ENCODE results near the gene CD300LB. TPM values are rescaled to one million over a fixed set of nuclear protein-coding genes. Genes with fewer than 3 reads are reported as not detected.
"Not testable (repeated sequence)": the region's sequence is repeated elsewhere in the genome, so short reads cannot be mapped to it uniquely, and the experiment has no call there.

CD300LB gene
- total and polyA plus RNA-seq, 7 donors = 0.33 to 1.1 (median 0.51) TPM; not detected in 1

- Histone ChIP-seq H3K27ac (peak overlapping the region in 1 of 4 donors; percentile 62), H3K36me3 (no peaks in the 10 kb centered on the region), H3K4me1 (no peaks in the 10 kb centered on the region), H3K27me3 (no peaks in the 10 kb centered on the region), H3K9me3 (peaks cover 0 to 6% (median 0%) of the 10 kb centered on the region in 4 donors), H3K4me3 (no peak overlapping the region)
- 77 to 86% methylated on average over 10 of the region's 10 CpGs for WGBS, 2 donors
- intact Hi-C loops (cut with DNase I) = no loop called here
- no peak for TF ChIP-seq EP300 (IDR thresholded peaks at IDR 0.05)
- TF ChIP-seq CTCF (IDR thresholded peaks at IDR 0.05) = no peak
- no peak for TF ChIP-seq POLR2AphosphoS5 (IDR thresholded peaks at IDR 0.05)
- no peak for TF ChIP-seq POLR2A (IDR thresholded peaks at IDR 0.05)
- no peak for DNase-seq
These were observed 8.7 kb downstream of the CD300LB start for GRCh38 chr17:74522381-74523105.

- no peaks in the 10 kb centered on the region for H3K36me3 ChIP-seq
- H3K27me3 ChIP-seq = no peaks in the 10 kb centered on the region
- intact Hi-C loops (cut with DNase I) = no loop called here
- H3K27ac ChIP-seq = peak overlapping the region in 3 of 4 donors; percentile 55 to 70 (median 62)
- no peak overlapping the region for H3K4me3 ChIP-seq
- H3K4me1 ChIP-seq = no peaks in the 10 kb centered on the region
- 48 to 79% methylated on average over 9 of the region's 9 CpGs for WGBS, 2 donors
- peaks cover 0 to 6% (median 0%) of the 10 kb centered on the region in 4 donors for H3K9me3 ChIP-seq
- TF ChIP-seq POLR2AphosphoS5 (IDR thresholded peaks at IDR 0.05) (no peak), CTCF (IDR thresholded peaks at IDR 0.05) (no peak), POLR2A (IDR thresholded peaks at IDR 0.05) (no peak), EP300 (IDR thresholded peaks at IDR 0.05) (no peak)
- no peak for DNase-seq
These were observed 9.5 kb downstream of the CD300LB start for GRCh38 chr17:74521701-74522201.

DNA sequence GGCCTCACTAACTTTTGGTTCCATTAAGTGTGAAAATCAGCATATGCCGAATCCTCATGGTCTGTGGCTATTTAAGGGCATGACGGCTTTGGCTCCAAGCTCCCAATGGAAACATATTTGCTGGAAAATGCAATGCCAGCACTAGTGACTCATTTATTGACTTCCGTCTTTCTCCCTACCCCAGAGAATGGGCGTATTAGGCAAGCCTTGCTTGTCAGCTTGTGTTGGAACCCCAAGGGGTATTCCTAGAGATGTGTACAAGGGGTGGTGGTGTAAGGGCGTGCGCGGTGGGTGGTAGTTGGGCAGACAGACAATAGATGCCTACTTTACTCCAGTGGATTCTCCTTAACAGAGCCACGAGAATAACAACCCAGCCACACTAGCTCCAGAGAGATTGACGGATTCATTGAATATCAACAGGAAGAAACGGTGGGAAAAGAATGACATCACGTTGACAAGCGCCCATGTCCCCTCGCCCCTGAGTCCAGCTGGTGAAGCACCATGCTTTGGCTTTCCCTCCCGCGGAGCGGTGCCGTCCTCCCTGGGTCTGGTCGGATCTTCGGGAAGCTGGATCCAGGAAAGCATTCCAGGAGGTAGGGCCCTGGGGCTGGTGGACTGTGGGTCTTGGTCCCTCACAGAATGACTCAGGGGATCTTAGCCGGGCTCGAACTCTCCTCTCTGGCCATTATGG is 10.3 kb downstream of the CD300LB start:
- intact Hi-C loops (cut with DNase I) = no loop called here
- Histone ChIP-seq H3K9me3 (peaks cover 0 to 6% (median 0%) of the 10 kb centered on the region in 4 donors), H3K27ac (peak overlapping the region; percentile 27 to 70 (median 58)), H3K4me3 (no peak overlapping the region), H3K4me1 (no peaks in the 10 kb centered on the region), H3K36me3 (no peaks in the 10 kb centered on the region), H3K27me3 (no peaks in the 10 kb centered on the region)
- peak in 1 of 4 donors; percentile 35 for TF ChIP-seq EP300 (IDR thresholded peaks at IDR 0.05)
- TF ChIP-seq CTCF (IDR thresholded peaks at IDR 0.05) = no peak
- no peak for TF ChIP-seq POLR2A (IDR thresholded peaks at IDR 0.05)
- peak in 1 of 4 donors; percentile 36 for TF ChIP-seq POLR2AphosphoS5 (IDR thresholded peaks at IDR 0.05)
- no peak for DNase-seq
- WGBS, 2 donors = 80 to 91% methylated on average over 21 of the region's 21 CpGs

GRCh38 chr17:74520016-74520434 is 11.2 kb downstream of the CD300LB start:
- Histone ChIP-seq H3K27me3 (no peaks in the 10 kb centered on the region), H3K9me3 (peaks cover 0 to 6% (median 0%) of the 10 kb centered on the region in 4 donors), H3K4me1 (no peaks in the 10 kb centered on the region), H3K36me3 (no peaks in the 10 kb centered on the region), H3K4me3 (no peak overlapping the region), H3K27ac (peak overlapping the region in 2 of 4 donors; percentile 12 to 62)
- TF ChIP-seq CTCF (IDR thresholded peaks at IDR 0.05) = no peak
- no peak for TF ChIP-seq EP300 (IDR thresholded peaks at IDR 0.05)
- TF ChIP-seq POLR2A (IDR thresholded peaks at IDR 0.05) = no peak
- TF ChIP-seq POLR2AphosphoS5 (IDR thresholded peaks at IDR 0.05) = no peak
- 48 to 69% methylated on average over 3 of the region's 3 CpGs for WGBS, 2 donors
- DNase-seq = no peak
- intact Hi-C loops (cut with DNase I) = no loop called here

DNA sequence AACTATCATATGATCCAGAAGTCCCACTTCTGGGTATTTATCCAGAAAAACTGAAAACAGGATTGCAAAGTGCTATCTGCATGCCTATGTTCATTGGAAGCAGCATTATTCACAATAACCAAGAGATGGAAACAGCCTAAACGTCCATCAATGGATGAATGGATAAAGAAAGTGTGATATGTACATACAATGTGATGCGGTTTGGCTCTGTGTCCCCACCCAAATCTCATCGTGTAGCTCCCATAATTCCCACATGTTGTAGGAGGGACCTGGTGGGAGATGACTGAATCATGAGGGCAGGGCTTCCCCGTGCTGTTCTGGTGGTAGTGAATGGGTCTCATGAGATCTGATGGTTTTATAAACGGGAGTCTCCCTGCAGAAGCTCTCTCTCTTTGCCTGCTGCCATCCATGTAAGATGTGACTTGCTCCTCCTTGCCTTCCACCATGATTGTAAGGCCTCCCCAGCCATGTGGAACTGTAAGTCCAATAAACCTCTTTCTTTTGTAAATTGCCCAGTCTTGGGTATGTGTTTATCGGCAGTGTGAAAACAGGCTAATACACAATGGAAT is 12.8 kb downstream of the CD300LB start:
- H3K27me3 ChIP-seq; DNase-seq; H3K9me3 ChIP-seq; H3K4me1 ChIP-seq; intact Hi-C loops (cut with DNase I); H3K27ac ChIP-seq; H3K4me3 ChIP-seq; H3K36me3 ChIP-seq: not testable (repeated sequence)
- 82 to 90% methylated on average over 6 of the region's 6 CpGs for WGBS, 2 donors

Measured in sigmoid colon (tissue), 7 donors.